Astrocyte (in vitro differentiated cells and primary cell): Measurements from ENCODE around the gene CNTN3. TPM values are rescaled to one million over a fixed set of nuclear protein-coding genes. Genes with fewer than 3 reads are reported as not detected.
A peak's percentile ranks its signal among the peaks of the same experiment; 100 is the strongest.

Experiments
- DNase-seq: peaks from one replicate; pipeline ENCODE4 v3.0.0-alpha.2; 2010; ENCODE audit warnings: low read depth
- FAIRE-seq: peaks from 2 replicates; lab custom pipeline; 2011; peaks lifted over from hg19 to GRCh38; lab: Jason Lieb, UNC
- H2AFZ ChIP-seq: 2 replicates; pipeline ENCODE4 v1.6.0; 2012; ENCODE audit warnings: low read depth, low read length, inconsistent platforms
- H3K27ac ChIP-seq: 2 replicates; pipeline ENCODE4 v1.5.1; 2011; ENCODE audit warnings: low read depth, low read length, inconsistent platforms
- H3K27me3 ChIP-seq: 2 replicates; pipeline ENCODE4 v1.6.0; 2011; ENCODE audit warnings: low read length, inconsistent platforms; ENCODE audit not compliant: insufficient read depth
- H3K36me3 ChIP-seq: 2 replicates; pipeline ENCODE4 v1.5.1; 2011; ENCODE audit warnings: low read length, inconsistent platforms; ENCODE audit not compliant: insufficient read depth
- H3K4me1 ChIP-seq: 2 replicates; pipeline ENCODE4 v1.5.1; 2011; ENCODE audit warnings: low read length, inconsistent platforms; ENCODE audit not compliant: insufficient read depth
- H3K4me2 ChIP-seq: 2 replicates; pipeline ENCODE4 v1.6.0; 2012; ENCODE audit warnings: low read length, inconsistent platforms
- H3K4me3 ChIP-seq: 2 replicates; pipeline ENCODE4 v1.5.1; 2011; ENCODE audit warnings: low read depth, mild to moderate bottlenecking, low read length, inconsistent platforms; ENCODE audit not compliant: insufficient read depth
- H3K79me2 ChIP-seq: 2 replicates; pipeline ENCODE4 v1.6.0; 2012; ENCODE audit warnings: mild to moderate bottlenecking, low read length, inconsistent platforms; ENCODE audit not compliant: insufficient read depth
- H3K9ac ChIP-seq: 2 replicates; pipeline ENCODE4 v1.6.0; 2012; ENCODE audit warnings: mild to moderate bottlenecking, low read length, inconsistent platforms
- H3K9me3 ChIP-seq: 2 replicates; pipeline ENCODE4 v1.5.1; 2012; ENCODE audit warnings: low read depth, mild to moderate bottlenecking, low read length, inconsistent platforms; ENCODE audit not compliant: insufficient read depth
- H4K20me1 ChIP-seq: 2 replicates; pipeline ENCODE4 v1.6.0; 2012; ENCODE audit warnings: low read length, inconsistent platforms; ENCODE audit not compliant: insufficient read depth
- H3K27ac Mint-ChIP-seq: one replicate; pipeline ENCODE4 v1.8.0; 2021; ENCODE audit warnings: mild to moderate bottlenecking, mixed read lengths; ENCODE audit not compliant: unreplicated experiment
- H3K27me3 Mint-ChIP-seq: one replicate; pipeline ENCODE4 v1.8.0; 2021; ENCODE audit warnings: low read depth, mixed read lengths; ENCODE audit not compliant: unreplicated experiment
- H3K36me3 Mint-ChIP-seq: one replicate; pipeline ENCODE4 v1.8.0; 2021; ENCODE audit warnings: low read depth, mixed read lengths; ENCODE audit not compliant: unreplicated experiment
- H3K4me1 Mint-ChIP-seq: one replicate; pipeline ENCODE4 v1.8.0; 2021; ENCODE audit warnings: low read depth, mixed read lengths; ENCODE audit not compliant: unreplicated experiment
- H3K4me3 Mint-ChIP-seq: one replicate; pipeline ENCODE4 v1.8.0; 2021; ENCODE audit warnings: mild to moderate bottlenecking, moderate library complexity, mixed read lengths; ENCODE audit not compliant: unreplicated experiment
- H3K9me3 Mint-ChIP-seq: one replicate; pipeline ENCODE4 v1.8.0; 2021; ENCODE audit warnings: mild to moderate bottlenecking, mixed read lengths; ENCODE audit not compliant: unreplicated experiment
- CTCF ChIP-seq: IDR thresholded peaks from 2 replicates; pipeline ENCODE4 v1.5.1; 2011; ENCODE audit warnings: low read depth, mild to moderate bottlenecking, inconsistent platforms, low read length, moderate library complexity; ENCODE audit not compliant: insufficient read depth
- EZH2 ChIP-seq: IDR thresholded peaks from 2 replicates; pipeline ENCODE4 v1.6.1; 2012; ENCODE audit warnings: mild to moderate bottlenecking, low read length, inconsistent platforms; ENCODE audit not compliant: insufficient read depth
- total RNA-seq: library from RNA; stranded (reverse); gene quantifications from 2 replicates; pipeline ENCODE4 v1.2.1, GENCODE V29; 2021

Gene CNTN3
- total RNA-seq, 1 donor from 2014 or later: 0.50 TPM

- TF ChIP-seq EZH2 (no peak), CTCF (no peak)
Observed at GRCh38 chr3:74617776-74618175, 3.3 kb upstream of the CNTN3 start.

GRCh38 chr3:74613521-74614106 is 845 bp downstream of the CNTN3 start:
- no peaks in the 10 kb centered on the region for H4K20me1 ChIP-seq
- Mint-ChIP-seq H3K9me3 (no peaks in the 10 kb centered on the region), H3K4me3 (peak overlapping the region; percentile 82), H3K36me3 (no peaks in the 10 kb centered on the region), H3K27ac (no peak overlapping the region), H3K27me3 (peaks cover 61% of the 10 kb centered on the region), H3K4me1 (peaks cover 2% of the 10 kb centered on the region)
- H3K9ac ChIP-seq: peak overlapping the region; percentile 31
- peaks cover 8% of the 10 kb centered on the region for H3K4me1 ChIP-seq
- H3K9me3 ChIP-seq: no peaks in the 10 kb centered on the region
- H3K27me3 ChIP-seq: peaks cover 21% of the 10 kb centered on the region
- FAIRE-seq (no peak), DNase-seq (no peak)
- no peaks in the 10 kb centered on the region for H3K36me3 ChIP-seq
- no peak overlapping the region for H3K27ac ChIP-seq
- TF ChIP-seq EZH2 (no peak), CTCF (no peak)
- peak overlapping the region; percentile 81 for H3K4me2 ChIP-seq
- peak overlapping the region; percentile 50 for H3K4me3 ChIP-seq
- H3K79me2 ChIP-seq: no peaks in the 10 kb centered on the region
- peak overlapping the region; percentile 56 for H2AFZ ChIP-seq

More at GRCh38 chr3:74617776-74618175, 3.3 kb upstream of the CNTN3 start:
- Histone ChIP-seq H3K4me1 (peaks cover 8% of the 10 kb centered on the region), H3K4me3 (no peak overlapping the region), H3K36me3 (no peaks in the 10 kb centered on the region), H3K79me2 (no peaks in the 10 kb centered on the region), H3K4me2 (no peak overlapping the region), H2AFZ (no peak overlapping the region), H4K20me1 (no peaks in the 10 kb centered on the region), H3K27me3 (peaks cover 18% of the 10 kb centered on the region), H3K9ac (no peak overlapping the region), H3K9me3 (no peaks in the 10 kb centered on the region), H3K27ac (no peak overlapping the region)
- H3K4me3 Mint-ChIP-seq: no peak overlapping the region
- FAIRE-seq (no peak), DNase-seq (no peak)
- no peaks in the 10 kb centered on the region for H3K36me3 Mint-ChIP-seq
- H3K27ac Mint-ChIP-seq: no peak overlapping the region
- no peaks in the 10 kb centered on the region for H3K9me3 Mint-ChIP-seq
- peaks cover 14% of the 10 kb centered on the region for H3K4me1 Mint-ChIP-seq
- peaks cover 30% of the 10 kb centered on the region for H3K27me3 Mint-ChIP-seq

GRCh38 chr3:74613060-74613459 is 1.4 kb downstream of the CNTN3 start:
- no peak for TF ChIP-seq EZH2
- Histone ChIP-seq H3K4me1 (peaks cover 8% of the 10 kb centered on the region), H3K4me2 (peak overlapping the region; percentile 81), H3K4me3 (peak overlapping the region; percentile 50), H3K36me3 (no peaks in the 10 kb centered on the region), H3K9me3 (no peaks in the 10 kb centered on the region), H4K20me1 (no peaks in the 10 kb centered on the region), H3K27ac (no peak overlapping the region), H2AFZ (peak overlapping the region; percentile 56), H3K9ac (peak overlapping the region; percentile 31), H3K27me3 (peaks cover 21% of the 10 kb centered on the region), H3K79me2 (no peaks in the 10 kb centered on the region)
- peak overlapping the region; percentile 1 for H3K4me3 Mint-ChIP-seq
- H3K9me3 Mint-ChIP-seq: no peaks in the 10 kb centered on the region
- peak; percentile 11 for DNase-seq
- peaks cover 2% of the 10 kb centered on the region for H3K4me1 Mint-ChIP-seq
- no peaks in the 10 kb centered on the region for H3K36me3 Mint-ChIP-seq
- no peak for FAIRE-seq
- peaks cover 58% of the 10 kb centered on the region for H3K27me3 Mint-ChIP-seq
- H3K27ac Mint-ChIP-seq: no peak overlapping the region
